Liver (tissue), 3 donors: ENCODE results near the gene RBM33.

Experiments
- JUND ChIP-seq, 2 donors: IDR thresholded peaks; 2 replicates each; pipeline ENCODE4 v1.6.1; 2016; ENCODE audit warnings: antibody characterized with exemption in 2 of 2
- TAF1 ChIP-seq: conservative IDR thresholded peaks from 2 replicates; pipeline ENCODE4 v1.6.1; 2016; ENCODE audit warnings: antibody characterized with exemption, mild to moderate bottlenecking
- TF ChIP-seq, protein P1 (sequence below): fragments of 150-350 bp; IDR thresholded peaks from 2 replicates; pipeline ENCODE4 v1.5.1; 2017; ENCODE audit warnings: improper control_type of control experiment, low read depth, low read length; ENCODE audit not compliant: missing input control
- TF ChIP-seq, protein P2 (sequence below): IDR thresholded peaks from 2 replicates; pipeline ENCODE4 v1.6.1; 2016; ENCODE audit warnings: antibody characterized with exemption, mild to moderate bottlenecking
- TF ChIP-seq, protein P3 (sequence below): IDR thresholded peaks from 2 replicates; pipeline ENCODE4 v1.6.1; 2016; ENCODE audit warnings: antibody characterized with exemption
- donor health status: healthy.
- donor health status: healthy.

DNA sequence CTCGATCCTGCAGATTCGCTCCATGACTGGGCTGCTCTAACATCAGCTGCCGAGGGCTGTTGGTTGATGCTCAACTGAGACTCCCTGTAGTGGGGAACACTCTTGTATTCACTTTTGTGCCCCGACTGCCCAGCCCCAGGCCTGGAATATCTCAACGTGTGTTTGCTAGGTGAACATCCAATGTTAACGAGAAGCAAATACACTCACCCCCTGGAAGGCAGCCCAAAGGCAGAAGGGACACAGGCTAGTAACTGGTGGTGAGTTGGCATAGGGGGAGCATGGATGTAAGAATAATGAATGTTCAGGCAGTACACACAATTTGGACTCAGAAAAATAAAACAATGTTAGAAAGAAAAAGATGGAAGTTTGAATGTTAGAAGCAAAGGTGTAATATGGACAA, 24.0 kb upstream of the RBM33 start:
- TF ChIP-seq, protein P1, sequence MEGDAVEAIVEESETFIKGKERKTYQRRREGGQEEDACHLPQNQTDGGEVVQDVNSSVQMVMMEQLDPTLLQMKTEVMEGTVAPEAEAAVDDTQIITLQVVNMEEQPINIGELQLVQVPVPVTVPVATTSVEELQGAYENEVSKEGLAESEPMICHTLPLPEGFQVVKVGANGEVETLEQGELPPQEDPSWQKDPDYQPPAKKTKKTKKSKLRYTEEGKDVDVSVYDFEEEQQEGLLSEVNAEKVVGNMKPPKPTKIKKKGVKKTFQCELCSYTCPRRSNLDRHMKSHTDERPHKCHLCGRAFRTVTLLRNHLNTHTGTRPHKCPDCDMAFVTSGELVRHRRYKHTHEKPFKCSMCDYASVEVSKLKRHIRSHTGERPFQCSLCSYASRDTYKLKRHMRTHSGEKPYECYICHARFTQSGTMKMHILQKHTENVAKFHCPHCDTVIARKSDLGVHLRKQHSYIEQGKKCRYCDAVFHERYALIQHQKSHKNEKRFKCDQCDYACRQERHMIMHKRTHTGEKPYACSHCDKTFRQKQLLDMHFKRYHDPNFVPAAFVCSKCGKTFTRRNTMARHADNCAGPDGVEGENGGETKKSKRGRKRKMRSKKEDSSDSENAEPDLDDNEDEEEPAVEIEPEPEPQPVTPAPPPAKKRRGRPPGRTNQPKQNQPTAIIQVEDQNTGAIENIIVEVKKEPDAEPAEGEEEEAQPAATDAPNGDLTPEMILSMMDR: no peak
- TF ChIP-seq, protein P2, sequence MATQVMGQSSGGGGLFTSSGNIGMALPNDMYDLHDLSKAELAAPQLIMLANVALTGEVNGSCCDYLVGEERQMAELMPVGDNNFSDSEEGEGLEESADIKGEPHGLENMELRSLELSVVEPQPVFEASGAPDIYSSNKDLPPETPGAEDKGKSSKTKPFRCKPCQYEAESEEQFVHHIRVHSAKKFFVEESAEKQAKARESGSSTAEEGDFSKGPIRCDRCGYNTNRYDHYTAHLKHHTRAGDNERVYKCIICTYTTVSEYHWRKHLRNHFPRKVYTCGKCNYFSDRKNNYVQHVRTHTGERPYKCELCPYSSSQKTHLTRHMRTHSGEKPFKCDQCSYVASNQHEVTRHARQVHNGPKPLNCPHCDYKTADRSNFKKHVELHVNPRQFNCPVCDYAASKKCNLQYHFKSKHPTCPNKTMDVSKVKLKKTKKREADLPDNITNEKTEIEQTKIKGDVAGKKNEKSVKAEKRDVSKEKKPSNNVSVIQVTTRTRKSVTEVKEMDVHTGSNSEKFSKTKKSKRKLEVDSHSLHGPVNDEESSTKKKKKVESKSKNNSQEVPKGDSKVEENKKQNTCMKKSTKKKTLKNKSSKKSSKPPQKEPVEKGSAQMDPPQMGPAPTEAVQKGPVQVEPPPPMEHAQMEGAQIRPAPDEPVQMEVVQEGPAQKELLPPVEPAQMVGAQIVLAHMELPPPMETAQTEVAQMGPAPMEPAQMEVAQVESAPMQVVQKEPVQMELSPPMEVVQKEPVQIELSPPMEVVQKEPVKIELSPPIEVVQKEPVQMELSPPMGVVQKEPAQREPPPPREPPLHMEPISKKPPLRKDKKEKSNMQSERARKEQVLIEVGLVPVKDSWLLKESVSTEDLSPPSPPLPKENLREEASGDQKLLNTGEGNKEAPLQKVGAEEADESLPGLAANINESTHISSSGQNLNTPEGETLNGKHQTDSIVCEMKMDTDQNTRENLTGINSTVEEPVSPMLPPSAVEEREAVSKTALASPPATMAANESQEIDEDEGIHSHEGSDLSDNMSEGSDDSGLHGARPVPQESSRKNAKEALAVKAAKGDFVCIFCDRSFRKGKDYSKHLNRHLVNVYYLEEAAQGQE: no peak
- TF ChIP-seq TAF1 (no peak), JUND (IDR thresholded peaks at IDR 0.05) (no peak)
- TF ChIP-seq, protein P3, sequence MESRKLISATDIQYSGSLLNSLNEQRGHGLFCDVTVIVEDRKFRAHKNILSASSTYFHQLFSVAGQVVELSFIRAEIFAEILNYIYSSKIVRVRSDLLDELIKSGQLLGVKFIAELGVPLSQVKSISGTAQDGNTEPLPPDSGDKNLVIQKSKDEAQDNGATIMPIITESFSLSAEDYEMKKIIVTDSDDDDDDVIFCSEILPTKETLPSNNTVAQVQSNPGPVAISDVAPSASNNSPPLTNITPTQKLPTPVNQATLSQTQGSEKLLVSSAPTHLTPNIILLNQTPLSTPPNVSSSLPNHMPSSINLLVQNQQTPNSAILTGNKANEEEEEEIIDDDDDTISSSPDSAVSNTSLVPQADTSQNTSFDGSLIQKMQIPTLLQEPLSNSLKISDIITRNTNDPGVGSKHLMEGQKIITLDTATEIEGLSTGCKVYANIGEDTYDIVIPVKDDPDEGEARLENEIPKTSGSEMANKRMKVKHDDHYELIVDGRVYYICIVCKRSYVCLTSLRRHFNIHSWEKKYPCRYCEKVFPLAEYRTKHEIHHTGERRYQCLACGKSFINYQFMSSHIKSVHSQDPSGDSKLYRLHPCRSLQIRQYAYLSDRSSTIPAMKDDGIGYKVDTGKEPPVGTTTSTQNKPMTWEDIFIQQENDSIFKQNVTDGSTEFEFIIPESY: no peak
